Hematopoietic multipotent progenitor cell treated with erythropoietin and hydrocortisone succinate and interleukin-3 and kit ligand, for 17 days (in vitro differentiated cells): ENCODE measurements around the gene GCK.

Experiments
- DNase-seq: peaks from one replicate; pipeline ENCODE4 v3.0.0-alpha.2; 2015; ENCODE audit warnings: low spot score

The GCK gene

GRCh38 chr7:44189286-44189992, at the start of gene GCK:
Gene GCK (minus strand): TSS chr7:44189439. CDS start chr7:44188953, 486 bp downstream.
- no peak for DNase-seq

GRCh38 chr7:44238116-44238695, 49.0 kb upstream of the GCK start:
- no peak for DNase-seq

GRCh38 chr7:44237696-44238095, 48.5 kb upstream of the GCK start:
- DNase-seq = no peak

GRCh38 chr7:44236333-44236728, 47.1 kb upstream of the GCK start:
- no peak for DNase-seq

GRCh38 chr7:44235582-44236332, 46.5 kb upstream of the GCK start:
- no peak for DNase-seq

GRCh38 chr7:44235066-44235465, 45.8 kb upstream of the GCK start:
- no peak for DNase-seq

GRCh38 chr7:44232901-44233715, 43.9 kb upstream of the GCK start:
- DNase-seq = no peak

- DNase-seq = no peak
Measured at GRCh38 chr7:44232396-44232795, 43.2 kb upstream of the GCK start.

GRCh38 chr7:44231088-44231487, 41.8 kb upstream of the GCK start:
- no peak for DNase-seq

- no peak for DNase-seq
Measured at GRCh38 chr7:44230286-44230685, 41.0 kb upstream of the GCK start.

- no peak for DNase-seq
Measured at GRCh38 chr7:44229546-44230105, 40.4 kb upstream of the GCK start.

- no peak for DNase-seq
Measured at GRCh38 chr7:44228571-44229350, 39.5 kb upstream of the GCK start.

GRCh38 chr7:44227911-44228310, 38.7 kb upstream of the GCK start:
- no peak for DNase-seq

- no peak for DNase-seq
Measured at GRCh38 chr7:44226396-44226753, 37.1 kb upstream of the GCK start.

- no peak for DNase-seq
Measured at GRCh38 chr7:44225566-44226395, 36.5 kb upstream of the GCK start.

- no peak for DNase-seq
Measured at GRCh38 chr7:44224974-44225565, 35.8 kb upstream of the GCK start.

GRCh38 chr7:44224080-44224973, 35.1 kb upstream of the GCK start:
- DNase-seq = no peak

- DNase-seq = no peak
Measured at GRCh38 chr7:44223362-44224079, 34.3 kb upstream of the GCK start.
